IMR-90 (cell line): ENCODE measurements around the gene CENPQ. TPM values are rescaled to one million over a fixed set of nuclear protein-coding genes. Genes with fewer than 3 reads are reported as not detected.

Experiments used
- ATAC-seq: fragments of 200-7000 bp; cut with Tn5 transposase; 2 replicates; pipeline ENCODE4 v1.9.1; 2020; ENCODE audit warnings: low read depth, mild to moderate bottlenecking, moderate library complexity
- BruUV-seq: library from RNA; stranded (reverse); fragments of 400-500 nt; replicated peaks from 2 replicates; lab custom pipeline; 2021; lab: Mats Ljungman, UMichigan
- CTCF ChIA-PET: fragments of 300-600 bp; formaldehyde crosslinking; extraction: SDS; loops from one replicate; lab custom pipeline; 2021; ENCODE audit warnings: antibody characterized with exemption; lab: Yijun Ruan, JAX
- POLR2A ChIA-PET: fragments of 300-600 bp; sonication (Branson Sonifier 250); formaldehyde crosslinking; loops from one replicate; lab custom pipeline; 2022; ENCODE audit warnings: antibody characterized with exemption; ENCODE audit not compliant: unreplicated experiment; lab: Charles Lee
- DNase-seq: peaks from one replicate; pipeline ENCODE4 v3.0.0; 2013
- H2AFZ ChIP-seq: replicated peaks from 2 replicates; pipeline ENCODE3; 2013; ENCODE audit warnings: low read length, mild to moderate bottlenecking; ENCODE audit not compliant: poor library complexity
- H2AK5ac ChIP-seq: 2 replicates; pipeline ENCODE4 v1.6.1; 2013; ENCODE audit warnings: low read depth, low read length, inconsistent platforms
- H2AK9ac ChIP-seq: replicated peaks from 2 replicates; pipeline ENCODE3; 2013; ENCODE audit warnings: mild to moderate bottlenecking, low read depth, low read length, moderate library complexity; ENCODE audit not compliant: poor library complexity
- H2BK120ac ChIP-seq: 2 replicates; pipeline ENCODE4 v1.6.1; 2013; ENCODE audit warnings: low read depth, low read length, inconsistent platforms
- H2BK15ac ChIP-seq: 3 replicates; pipeline ENCODE4 v1.6.1; 2013; ENCODE audit warnings: low read depth, low read length, inconsistent platforms
- H2BK20ac ChIP-seq: 2 replicates; pipeline ENCODE4 v1.6.1; 2013; ENCODE audit warnings: low read depth, mild to moderate bottlenecking, inconsistent platforms, low read length, moderate library complexity
- H2BK5ac ChIP-seq: 2 replicates; pipeline ENCODE4 v1.6.1; 2013; ENCODE audit warnings: mild to moderate bottlenecking, low read depth, low read length, inconsistent platforms; ENCODE audit not compliant: poor library complexity, severe bottlenecking
- H3K14ac ChIP-seq: replicated peaks from 2 replicates; pipeline ENCODE4 v1.6.1; 2013; ENCODE audit warnings: low read depth, low read length, inconsistent platforms
- H3K18ac ChIP-seq: 2 replicates; pipeline ENCODE4 v1.6.1; 2013; ENCODE audit warnings: low read depth, low read length, control low read depth
- H3K23ac ChIP-seq: 2 replicates; pipeline ENCODE4 v1.6.1; 2013; ENCODE audit warnings: low read depth, low read length, inconsistent platforms
- H3K27ac ChIP-seq: 2 replicates; pipeline ENCODE4 v1.5.1; 2013; ENCODE audit warnings: mild to moderate bottlenecking, control low read depth, low read length; ENCODE audit not compliant: insufficient read depth
- H3K27me3 ChIP-seq: 2 replicates; pipeline ENCODE4 v1.6.1; 2013; ENCODE audit warnings: low read length; ENCODE audit not compliant: control insufficient read depth, insufficient read depth
- H3K36me3 ChIP-seq: 2 replicates; pipeline ENCODE4 v1.6.1; 2013; ENCODE audit warnings: low read length, mixed read lengths; ENCODE audit not compliant: control insufficient read depth, insufficient read depth
- H3K4ac ChIP-seq: 2 replicates; pipeline ENCODE4 v1.6.1; 2013; ENCODE audit warnings: low read depth, low read length, inconsistent platforms
- H3K4me1 ChIP-seq: 2 replicates; pipeline ENCODE4 v1.6.1; 2013; ENCODE audit warnings: low read length, mixed read lengths; ENCODE audit not compliant: control insufficient read depth, insufficient read depth
- H3K4me2 ChIP-seq: 2 replicates; pipeline ENCODE4 v1.6.1; 2013; ENCODE audit warnings: low read depth, mild to moderate bottlenecking, control low read depth, low read length, moderate library complexity
- H3K4me3 ChIP-seq: 2 replicates; pipeline ENCODE4 v1.5.1; 2013; ENCODE audit warnings: low read depth, mild to moderate bottlenecking, control low read depth, low read length, moderate library complexity; ENCODE audit not compliant: insufficient read depth
- H3K56ac ChIP-seq: 2 replicates; pipeline ENCODE4 v1.6.1; 2013; ENCODE audit warnings: low read length, inconsistent platforms; ENCODE audit not compliant: insufficient read depth; ENCODE audit errors: extremely low read depth
- H3K79me1 ChIP-seq, 2 experiments: 2 replicates each; pipeline ENCODE4 v1.6.1; 2013; ENCODE audit warnings: low read length in 2 of 2, inconsistent platforms in 1 of 2, low read depth in 1 of 2
- H3K9ac ChIP-seq: 2 replicates; pipeline ENCODE4 v1.6.1; 2013; ENCODE audit warnings: low read depth, low read length, control low read depth
- H3K9me1 ChIP-seq: 2 replicates; pipeline ENCODE4 v1.6.1; 2013; ENCODE audit warnings: low read length, inconsistent platforms; ENCODE audit not compliant: insufficient read depth
- H3K9me3 ChIP-seq: 2 replicates; pipeline ENCODE4 v1.6.1; 2013; ENCODE audit warnings: low read length; ENCODE audit not compliant: control insufficient read depth, insufficient read depth
- H4K20me1 ChIP-seq: 2 replicates; pipeline ENCODE4 v1.6.1; 2013; ENCODE audit warnings: low read length, inconsistent platforms; ENCODE audit not compliant: insufficient read depth
- H4K5ac ChIP-seq: 2 replicates; pipeline ENCODE4 v1.6.1; 2013; ENCODE audit warnings: mild to moderate bottlenecking, low read depth, low read length, control low read depth
- H4K8ac ChIP-seq, 2 experiments: 2 replicates each; pipeline ENCODE4 v1.6.1; 2013; ENCODE audit warnings: low read depth in 2 of 2, low read length in 2 of 2, control low read depth in 1 of 2, inconsistent platforms in 1 of 2
- H4K91ac ChIP-seq: 2 replicates; pipeline ENCODE4 v1.6.1; 2013; ENCODE audit warnings: low read depth, low read length, inconsistent platforms; ENCODE audit not compliant: insufficient read depth
- MAZ ChIP-seq: IDR thresholded peaks from 2 replicates; pipeline ENCODE4 v1.6.1; 2012; ENCODE audit warnings: low read depth, mild to moderate bottlenecking, low read length, improper control_type of control experiment, moderate library complexity, borderline replicate concordance
- WGBS, 2 experiments: methylation state at CpG; one replicate each; pipeline versions ENCODE4 v1.1.5 to v1.1.7; 2013; ENCODE audit warnings: missing lambda C conversion rate in 2 of 2; ENCODE audit not compliant: insufficient read length in 1 of 2; ENCODE audit errors: extremely low coverage in 2 of 2; 5-methylcytosine and 5-hydroxymethylcytosine counted together
- dilution Hi-C: fragments of 300-500 bp; cut with HindIII; formaldehyde crosslinking; loops from one replicate; pipeline ENCODE4 v1.14.3; 2018; ENCODE audit warnings: low sequenced_read_pairs; ENCODE audit not compliant: unreplicated experiment
- in situ Hi-C: fragments of 300-500 bp; cut with MboI; formaldehyde crosslinking; loops from 3 replicates; pipeline ENCODE4 v1.14.3; 2019; ENCODE audit warnings: low sequenced_read_pairs, inconsistent platforms, mixed read lengths
- intact Hi-C: fragments of 100-400 bp; cut with micrococcal nuclease; formaldehyde crosslinking; loops from 2 replicates; pipeline ENCODE4 v1.10.0; 2022
- polyA plus RNA-seq, 3 experiments: library from polyadenylated mRNA; depleted of rRNA; stranded (reverse); fragments of >200 nt; gene quantifications; 2 replicates each; pipeline ENCODE4 v1.2.3, GENCODE V29; 2012; ENCODE audit warnings: low replicate concordance in 1 of 3
- total RNA-seq: library from RNA; depleted of rRNA; stranded (reverse); fragments of >200 nt; gene quantifications from 2 replicates; pipeline ENCODE4 v1.2.3, GENCODE V29; 2012

CENPQ gene
- total and polyA plus RNA-seq, 2 of the 4 experiments (the other 2 are of a cell fraction): 2.2 to 3.7 TPM

DNA sequence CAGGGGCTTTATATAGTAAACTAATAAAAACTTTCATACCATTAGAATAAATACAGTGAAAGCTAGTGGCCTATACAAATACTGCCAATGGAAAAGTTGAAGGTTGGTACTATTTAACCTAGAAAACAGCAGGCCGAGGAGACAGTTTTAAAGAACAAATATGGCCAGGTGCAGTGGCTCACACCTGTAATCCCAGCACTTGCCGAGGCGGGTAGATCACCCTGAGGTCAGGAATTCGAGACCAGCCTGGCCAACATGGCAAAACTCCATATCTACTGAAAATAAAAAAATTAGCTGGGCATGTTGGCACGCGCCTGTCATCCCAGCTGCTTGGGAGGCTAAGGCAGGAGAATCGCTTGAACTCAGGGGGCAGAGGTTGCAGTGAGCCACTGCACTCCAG lies 61.4 kb downstream of the CENPQ start:
- H2BK120ac ChIP-seq: no peak overlapping the region
- no peak overlapping the region for H3K18ac ChIP-seq
- no peak overlapping the region for H2BK5ac ChIP-seq
- H2AFZ ChIP-seq: no peak overlapping the region
- no peaks in the 10 kb centered on the region for H3K36me3 ChIP-seq
- no peak overlapping the region for H4K5ac ChIP-seq
- no peak overlapping the region for H3K4ac ChIP-seq
- no peak overlapping the region for H4K91ac ChIP-seq
- no peaks in the 10 kb centered on the region for H3K4me1 ChIP-seq
- no peak overlapping the region for H3K23ac ChIP-seq
- no peaks in the 10 kb centered on the region for H3K27me3 ChIP-seq
- H3K79me1 ChIP-seq: no peaks in the 10 kb centered on the region
- in situ Hi-C loops (loop anchor here (10.0 kb wide), 1 partner anchor 80 kb away; no protein-coding TSS in a partner anchor), intact Hi-C loops (no loop called here), dilution Hi-C loops (no loop called here)
- no peak overlapping the region for H4K8ac ChIP-seq
- no peak overlapping the region for H3K4me3 ChIP-seq
- H2BK20ac ChIP-seq: no peak overlapping the region
- H3K9me3 ChIP-seq: no peaks in the 10 kb centered on the region
- no peak for TF ChIP-seq MAZ
- no CpG with 5 or more reads among the region's 7 CpGs for WGBS, 2 experiments
- H3K14ac ChIP-seq: no peak overlapping the region
- no peak overlapping the region for H2AK5ac ChIP-seq
- H2AK9ac ChIP-seq: no peak overlapping the region
- no peaks in the 10 kb centered on the region for H3K9me1 ChIP-seq
- ChIA-PET POLR2A (no interaction called here), CTCF (no interaction called here)
- BruUV-seq: no TSS peak
- no peak overlapping the region for H3K27ac ChIP-seq
- no peak overlapping the region for H3K9ac ChIP-seq
- no peak for ATAC-seq
- H3K4me2 ChIP-seq: no peak overlapping the region
- H3K56ac ChIP-seq: no peak overlapping the region
- no peak for DNase-seq
- H2BK15ac ChIP-seq: no peak overlapping the region
- no peaks in the 10 kb centered on the region for H4K20me1 ChIP-seq
